Measurements from ENCODE around the gene LRRC37A.
A peak's percentile ranks its signal among the peaks of the same experiment; 100 is the strongest.
"Not testable (repeated sequence)": the region's sequence is repeated elsewhere in the genome, so short reads cannot be mapped to it uniquely, and the experiment has no call there.

The LRRC37A gene

GRCh38 chr17:46294831-46295230, at the start of gene LRRC37A:
LRRC37A (plus strand) TSS chr17:46295131; CDS start chr17:46295134, 3 bp downstream.
- not testable (repeated sequence) for DNase-seq

- not testable (repeated sequence) for DNase-seq
Measured at GRCh38 chr17:46249153-46249552, 45.8 kb upstream of the LRRC37A start.

- DNase-seq: not testable (repeated sequence)
Measured at GRCh38 chr17:46252804-46253203, 42.1 kb upstream of the LRRC37A start.

GRCh38 chr17:46253722-46254121, 41.2 kb upstream of the LRRC37A start:
- DNase-seq: peak; percentile 86

GRCh38 chr17:46254215-46254614, 40.7 kb upstream of the LRRC37A start:
- not testable (repeated sequence) for DNase-seq

GRCh38 chr17:46256369-46256768, 38.6 kb upstream of the LRRC37A start:
- not testable (repeated sequence) for DNase-seq

GRCh38 chr17:46259845-46260661, 34.9 kb upstream of the LRRC37A start:
- DNase-seq: not testable (repeated sequence)

- no peak for DNase-seq
Measured at GRCh38 chr17:46262271-46262670, 32.7 kb upstream of the LRRC37A start.

DNA sequence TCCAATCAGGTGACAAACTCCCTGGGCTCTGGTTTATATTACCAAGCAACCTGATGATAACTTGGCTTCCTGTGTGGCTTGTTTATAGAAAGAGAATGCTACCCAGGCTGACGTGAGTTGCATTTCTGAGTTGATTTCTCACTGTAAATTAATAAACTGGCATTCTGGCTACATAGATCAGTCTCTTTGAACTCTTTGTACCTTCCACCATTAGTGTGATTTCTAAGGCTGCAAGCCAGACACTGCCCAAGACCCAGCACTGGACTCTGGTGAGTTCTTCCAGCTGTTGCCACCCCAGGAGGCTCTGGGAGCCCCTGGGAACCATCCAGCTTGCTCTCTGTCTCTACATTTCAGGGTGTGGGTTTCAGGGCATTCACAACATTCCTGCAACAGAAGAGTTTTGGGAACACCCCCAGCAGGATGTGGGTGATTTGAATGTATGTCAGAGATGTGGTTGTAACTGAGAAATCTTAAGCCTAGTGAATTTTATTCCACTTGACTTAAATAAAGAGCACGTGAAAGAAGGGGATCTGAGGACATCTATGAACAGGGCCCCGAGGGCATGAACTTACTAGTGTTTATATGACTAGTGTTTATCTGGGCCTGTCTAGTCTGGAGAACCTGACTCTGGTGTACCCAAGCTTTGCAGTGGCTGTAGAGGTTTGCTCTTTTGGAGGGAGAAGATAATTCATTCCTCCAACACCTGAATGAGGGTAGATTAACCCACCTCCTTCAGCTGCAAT, 30.3 kb upstream of the LRRC37A start:
- DNase-seq: peak; percentile 20

DNA sequence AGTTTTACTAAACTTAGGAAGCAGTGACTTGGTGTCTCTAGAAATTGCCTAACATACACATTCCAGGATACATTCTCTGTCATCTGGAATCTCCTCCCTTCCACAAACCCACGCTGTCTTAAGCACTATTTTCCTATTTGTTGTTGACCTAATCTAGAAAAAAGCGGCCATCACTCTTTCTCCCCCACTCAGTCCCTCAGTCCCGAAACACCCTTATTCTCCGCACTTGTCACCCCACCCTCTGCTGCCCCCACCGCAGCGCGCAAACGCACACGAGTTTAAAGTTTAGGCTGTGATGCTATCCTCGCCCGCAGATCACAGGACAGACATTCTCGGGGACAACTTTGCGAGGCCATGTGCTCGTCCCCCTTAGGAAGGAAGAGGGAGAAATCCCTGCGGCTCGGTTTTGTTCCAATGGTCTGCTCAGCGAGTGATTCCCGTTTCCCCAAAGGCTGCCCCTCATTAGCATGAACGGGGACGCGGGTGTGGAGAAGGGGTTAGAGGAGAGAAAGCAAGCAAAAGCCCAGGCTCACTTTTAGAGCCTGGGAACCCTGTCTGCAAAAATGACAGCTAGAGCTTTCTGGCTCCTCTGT, 28.8 kb upstream of the LRRC37A start:
- DNase-seq: peak; percentile 26

DNA sequence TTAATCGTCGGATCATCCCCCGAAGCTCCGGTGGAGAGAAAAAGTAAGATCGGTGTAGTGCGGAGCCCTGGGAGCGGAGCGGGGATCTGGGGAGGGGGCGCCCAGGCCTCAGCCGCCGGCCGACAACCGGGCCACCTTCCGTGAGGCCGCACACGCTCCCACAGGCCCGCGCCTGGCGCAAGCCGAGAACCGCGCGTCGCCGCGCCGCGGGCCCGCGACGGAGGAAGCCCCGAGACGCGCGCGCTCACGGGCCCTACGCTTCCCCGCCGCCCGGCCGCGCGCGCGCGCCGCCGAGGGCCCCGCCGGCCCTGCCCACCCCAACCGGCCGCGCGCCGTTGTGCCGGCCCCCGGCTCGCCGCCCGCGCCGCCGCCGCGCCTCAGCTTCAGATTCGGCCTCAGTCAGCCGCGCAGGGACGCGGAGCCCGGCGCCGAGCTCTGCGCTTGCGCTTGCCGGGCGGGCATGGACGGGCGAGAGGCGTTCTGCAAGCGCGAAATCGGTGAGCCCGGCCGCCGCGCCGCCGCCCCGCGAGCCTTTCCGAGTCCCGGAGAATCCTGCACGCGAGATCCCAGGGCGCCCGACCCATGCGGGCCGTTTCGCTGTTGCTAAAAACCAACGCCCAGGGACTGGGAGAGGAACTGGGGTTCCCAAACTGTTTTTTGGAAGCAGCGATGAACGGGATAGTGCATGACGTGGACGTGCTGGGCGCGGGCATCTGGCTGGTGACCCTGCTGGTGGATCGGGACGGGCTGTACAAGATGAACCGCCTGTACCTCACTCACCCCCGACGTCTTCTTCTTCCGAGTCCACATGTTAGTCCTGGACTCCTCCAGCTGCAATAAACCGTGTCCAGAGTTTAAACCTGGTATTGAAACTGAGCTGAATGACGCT, 28.0 kb upstream of the LRRC37A start:
- peak; percentile 92 for DNase-seq

- DNase-seq: no peak
Measured at GRCh38 chr17:46270032-46270431, 24.9 kb upstream of the LRRC37A start.

GRCh38 chr17:46273541-46274236, 21.2 kb upstream of the LRRC37A start:
- DNase-seq: no peak

- DNase-seq: no peak
Measured at GRCh38 chr17:46274238-46274637, 20.7 kb upstream of the LRRC37A start.

DNA sequence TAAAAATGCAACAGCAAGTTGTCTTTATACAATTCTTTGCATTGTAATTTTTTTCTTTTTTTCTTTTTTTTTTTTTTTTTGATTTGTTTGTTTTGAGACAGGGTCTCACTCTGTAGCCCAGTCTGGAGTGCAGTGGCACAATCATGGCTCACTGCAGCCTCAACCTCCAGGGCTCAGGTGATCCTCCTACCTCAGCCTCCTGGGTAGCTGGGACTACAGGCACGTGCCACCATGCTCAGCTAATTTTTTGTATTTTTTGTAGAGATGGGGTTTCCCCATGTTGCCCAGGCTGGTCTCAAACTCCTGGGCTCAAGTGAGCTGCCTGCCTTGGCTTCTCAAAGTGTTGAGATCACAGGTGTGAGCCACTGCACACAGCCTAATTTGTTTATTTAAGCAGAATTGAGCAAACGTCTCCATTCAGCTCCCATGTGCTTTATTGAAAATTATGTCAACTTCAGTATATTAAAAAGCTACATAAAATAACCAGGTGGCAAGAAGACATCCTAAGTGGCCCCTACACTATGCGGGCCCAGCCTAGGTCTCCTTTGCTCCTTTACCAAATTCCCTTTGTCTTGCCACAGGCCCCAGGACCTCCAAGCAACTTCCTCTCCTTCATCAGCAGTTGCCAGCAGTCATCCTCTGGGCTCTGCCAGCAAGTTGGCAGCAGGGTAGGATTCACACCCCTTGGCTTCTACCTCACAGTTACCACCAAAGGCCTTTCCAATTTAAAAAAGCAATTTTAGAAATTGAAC, 18.0 kb upstream of the LRRC37A start:
- not testable (repeated sequence) for DNase-seq

DNA sequence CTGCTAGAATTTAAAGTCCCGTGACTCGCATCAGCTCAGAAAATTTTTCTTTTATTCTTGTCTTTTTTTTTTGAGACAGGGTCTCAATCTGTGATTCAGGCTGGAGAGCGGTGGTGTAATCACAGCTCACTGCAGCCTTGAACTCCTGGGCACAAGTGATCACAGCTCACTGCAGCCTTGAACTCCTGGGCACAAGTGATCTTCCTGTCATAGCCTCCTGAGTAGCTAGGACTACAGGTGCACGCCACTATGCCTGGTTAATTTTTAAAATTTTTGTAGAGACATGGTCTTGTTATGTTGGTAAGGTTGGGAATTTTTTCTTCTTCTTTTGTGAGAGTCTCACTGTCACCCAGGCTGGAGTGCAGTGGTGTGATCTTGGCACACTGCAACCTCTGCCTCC, 13.6 kb upstream of the LRRC37A start:
- not testable (repeated sequence) for DNase-seq

GRCh38 chr17:46282635-46283034, 12.3 kb upstream of the LRRC37A start:
- not testable (repeated sequence) for DNase-seq

GRCh38 chr17:46284467-46284866, 10.5 kb upstream of the LRRC37A start:
- DNase-seq: peak; percentile 73

DNA sequence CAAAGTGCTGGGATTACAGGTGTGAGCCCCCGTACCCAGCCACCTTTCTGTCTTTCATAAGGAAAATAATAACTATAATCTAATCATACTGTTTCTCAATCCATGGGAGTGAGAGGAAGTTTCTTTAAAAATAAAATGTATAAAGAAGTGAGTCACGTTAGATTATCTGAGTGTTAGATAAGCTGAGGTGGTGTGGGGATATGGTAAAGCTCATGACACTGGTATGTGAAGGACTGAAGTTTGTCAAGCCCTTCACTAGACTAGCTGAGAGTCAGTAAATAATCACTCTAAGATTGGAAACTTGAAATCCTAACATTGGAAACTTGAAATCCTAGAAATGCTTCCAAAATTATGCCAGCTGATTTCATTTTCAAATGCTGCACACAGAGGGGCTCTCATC, 9.4 kb upstream of the LRRC37A start:
- DNase-seq: not testable (repeated sequence)

DNA sequence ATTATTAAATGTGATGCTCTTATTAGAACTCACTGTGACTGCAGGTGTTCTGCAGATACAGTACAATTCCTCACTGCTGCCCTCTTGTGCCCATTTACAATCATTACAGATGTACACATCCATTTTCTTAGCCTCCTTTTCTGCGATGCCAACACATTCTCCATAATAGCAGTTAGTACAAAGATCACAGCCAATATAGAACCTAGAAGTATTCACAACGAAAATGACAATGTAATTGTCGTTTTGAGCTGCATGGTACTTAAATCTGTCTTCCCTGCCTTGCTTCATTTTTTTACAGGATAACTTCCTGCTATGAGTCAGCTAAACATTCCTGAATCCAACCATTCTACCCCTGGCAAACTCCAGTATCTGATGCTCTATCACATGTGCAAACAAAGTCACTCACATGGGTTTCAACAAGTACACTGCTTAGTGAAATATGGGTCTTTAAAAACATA, 8.1 kb upstream of the LRRC37A start:
- DNase-seq: peak; percentile 74

GRCh38 chr17:46287587-46287986, 7.3 kb upstream of the LRRC37A start:
- DNase-seq: not testable (repeated sequence)

All from stimulated activated CD4-positive, alpha-beta T cell treated with anti-CD3 and anti-CD28 coated beads, Interleukin-15, amount 100 ng/mL, for 24 hours (primary cell).